Astrocyte (in vitro differentiated cells and primary cell): ENCODE results near the gene RGL1.

Source experiments
- EZH2 ChIP-seq: IDR thresholded peaks from 2 replicates; pipeline ENCODE4 v1.6.1; 2012; ENCODE audit warnings: mild to moderate bottlenecking, low read length, inconsistent platforms; ENCODE audit not compliant: insufficient read depth
- TF ChIP-seq, protein P1 (sequence below): IDR thresholded peaks from 2 replicates; pipeline ENCODE4 v1.5.1; 2011; ENCODE audit warnings: low read depth, mild to moderate bottlenecking, inconsistent platforms, low read length, moderate library complexity; ENCODE audit not compliant: insufficient read depth

DNA sequence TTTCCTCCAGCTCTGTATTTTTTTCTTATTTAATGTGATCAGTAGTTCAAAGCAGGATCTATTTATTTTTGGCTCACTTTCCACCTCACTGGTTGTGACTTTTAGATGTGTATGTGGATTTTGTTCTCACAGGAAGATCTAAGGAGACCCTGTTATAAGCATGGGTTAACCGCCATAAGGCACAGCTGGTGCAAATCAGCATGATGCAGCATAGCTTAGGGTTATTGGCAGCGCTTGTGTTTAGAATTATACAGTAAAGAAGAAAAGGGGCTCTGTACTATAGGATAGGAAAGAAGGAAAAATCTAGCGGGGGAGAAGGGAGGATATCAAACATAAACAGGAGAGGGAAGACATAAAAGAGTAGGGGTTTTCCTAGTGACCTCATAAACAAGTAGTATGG is 26.9 kb upstream of the RGL1 start:
- TF ChIP-seq, protein P1, sequence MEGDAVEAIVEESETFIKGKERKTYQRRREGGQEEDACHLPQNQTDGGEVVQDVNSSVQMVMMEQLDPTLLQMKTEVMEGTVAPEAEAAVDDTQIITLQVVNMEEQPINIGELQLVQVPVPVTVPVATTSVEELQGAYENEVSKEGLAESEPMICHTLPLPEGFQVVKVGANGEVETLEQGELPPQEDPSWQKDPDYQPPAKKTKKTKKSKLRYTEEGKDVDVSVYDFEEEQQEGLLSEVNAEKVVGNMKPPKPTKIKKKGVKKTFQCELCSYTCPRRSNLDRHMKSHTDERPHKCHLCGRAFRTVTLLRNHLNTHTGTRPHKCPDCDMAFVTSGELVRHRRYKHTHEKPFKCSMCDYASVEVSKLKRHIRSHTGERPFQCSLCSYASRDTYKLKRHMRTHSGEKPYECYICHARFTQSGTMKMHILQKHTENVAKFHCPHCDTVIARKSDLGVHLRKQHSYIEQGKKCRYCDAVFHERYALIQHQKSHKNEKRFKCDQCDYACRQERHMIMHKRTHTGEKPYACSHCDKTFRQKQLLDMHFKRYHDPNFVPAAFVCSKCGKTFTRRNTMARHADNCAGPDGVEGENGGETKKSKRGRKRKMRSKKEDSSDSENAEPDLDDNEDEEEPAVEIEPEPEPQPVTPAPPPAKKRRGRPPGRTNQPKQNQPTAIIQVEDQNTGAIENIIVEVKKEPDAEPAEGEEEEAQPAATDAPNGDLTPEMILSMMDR = no peak
- no peak for TF ChIP-seq EZH2
